NCI-H2107 (cell line): ENCODE results near the gene ATP6V1C2.

Experiments
- DNase-seq: peaks from one replicate; lab custom pipeline; 2025; lab: John Stamatoyannopoulos, UW

Gene ATP6V1C2

GRCh38 chr2:10721396-10722251 lies at the start of gene ATP6V1C2:
Gene ATP6V1C2, plus strand, starts transcription at chr2:10721630. Its CDS starts 1,220 bp downstream, at chr2:10722850.
- no peak for DNase-seq

- DNase-seq: no peak
Measured at GRCh38 chr2:10675131-10675530, 46.3 kb upstream of the ATP6V1C2 start.

- no peak for DNase-seq
Measured at GRCh38 chr2:10678225-10678624, 43.2 kb upstream of the ATP6V1C2 start.

GRCh38 chr2:10680214-10680613 lies 41.2 kb upstream of the ATP6V1C2 start:
- no peak for DNase-seq

GRCh38 chr2:10680957-10681356 lies 40.5 kb upstream of the ATP6V1C2 start:
- no peak for DNase-seq

GRCh38 chr2:10686176-10686730 lies 35.2 kb upstream of the ATP6V1C2 start:
- no peak for DNase-seq

- DNase-seq: no peak
Measured at GRCh38 chr2:10688921-10689807, 32.3 kb upstream of the ATP6V1C2 start.

- DNase-seq: no peak
Measured at GRCh38 chr2:10691521-10691920, 29.9 kb upstream of the ATP6V1C2 start.

GRCh38 chr2:10700078-10700803 lies 21.2 kb upstream of the ATP6V1C2 start:
- no peak for DNase-seq

- DNase-seq: no peak
Measured at GRCh38 chr2:10704034-10704594, 17.3 kb upstream of the ATP6V1C2 start.

GRCh38 chr2:10706033-10706432 lies 15.4 kb upstream of the ATP6V1C2 start:
- DNase-seq: no peak

- DNase-seq: no peak
Measured at GRCh38 chr2:10707831-10708230, 13.6 kb upstream of the ATP6V1C2 start.

- peak; percentile 55 for DNase-seq
Measured at GRCh38 chr2:10709290-10709939, 12.0 kb upstream of the ATP6V1C2 start.

GRCh38 chr2:10712185-10712809 lies 9.1 kb upstream of the ATP6V1C2 start:
- DNase-seq: no peak

GRCh38 chr2:10716581-10716980 lies 4.8 kb upstream of the ATP6V1C2 start:
- DNase-seq: no peak

- DNase-seq: no peak
Measured at GRCh38 chr2:10717628-10718027, 3.8 kb upstream of the ATP6V1C2 start.

- no peak for DNase-seq
Measured at GRCh38 chr2:10720306-10720705, 1.1 kb upstream of the ATP6V1C2 start.

GRCh38 chr2:10720947-10721395 lies 459 bp upstream of the ATP6V1C2 start:
- DNase-seq: no peak

GRCh38 chr2:10722252-10722825 lies 909 bp downstream of the ATP6V1C2 start:
- DNase-seq: no peak

- DNase-seq: no peak
Measured at GRCh38 chr2:10732924-10733565, 11.6 kb downstream of the ATP6V1C2 start.
